ENCODE results near the gene CPNE6.

- no peak for TF ChIP-seq RXRA (IDR thresholded peaks at IDR 0.05; ENCODE audit: borderline replicate concordance, low read depth)
- no peak for TF ChIP-seq POLR2AphosphoS5 (IDR thresholded peaks at IDR 0.05; ENCODE audit: low read depth, low read length)
- TF ChIP-seq CTCF (IDR thresholded peaks at IDR 0.05): no peak
- TF ChIP-seq GABPA (IDR thresholded peaks at IDR 0.05; ENCODE audit: low read depth): no peak
- TF ChIP-seq TEAD4 (IDR thresholded peaks at IDR 0.05; ENCODE audit: borderline replicate concordance, insufficient read depth): no peak
- no peak for TF ChIP-seq CHD2 (IDR thresholded peaks at IDR 0.05; ENCODE audit: low read length, partially characterized antibody)
Observed at GRCh38 chr14:24078146-24078545, 6.8 kb downstream of the CPNE6 start.

Measured in SK-N-SH (cell line).